Adrenal gland (tissue), 5 donors: ENCODE data around the gene TEN1.

Experiments used
- POLR2A ChIP-seq, 2 donors: fragments of 450-650 bp; IDR thresholded peaks; one replicate each; pipeline ENCODE4 v1.6.1; 2017; ENCODE audit warnings: antibody characterized with exemption in 2 of 2, mild to moderate bottlenecking in 2 of 2, moderate library complexity in 1 of 2
- TF ChIP-seq, protein P1 (sequence below), 6 experiments: fragments of 450-650 bp in 4 of 6; fragments of 200-600 bp in 2 of 6; sonication (generic) in 1 of 6; IDR thresholded peaks; 1 replicate in 5 of 6; 2 replicates in 1 of 6; pipeline versions ENCODE4 v1.5.1 to v1.8.0; 2016 to 2021; ENCODE audit warnings: antibody characterized with exemption in 6 of 6, mild to moderate bottlenecking in 2 of 6, moderate library complexity in 1 of 6
- donor health status: DM: no; HTN: no; CAD: no.

DNA sequence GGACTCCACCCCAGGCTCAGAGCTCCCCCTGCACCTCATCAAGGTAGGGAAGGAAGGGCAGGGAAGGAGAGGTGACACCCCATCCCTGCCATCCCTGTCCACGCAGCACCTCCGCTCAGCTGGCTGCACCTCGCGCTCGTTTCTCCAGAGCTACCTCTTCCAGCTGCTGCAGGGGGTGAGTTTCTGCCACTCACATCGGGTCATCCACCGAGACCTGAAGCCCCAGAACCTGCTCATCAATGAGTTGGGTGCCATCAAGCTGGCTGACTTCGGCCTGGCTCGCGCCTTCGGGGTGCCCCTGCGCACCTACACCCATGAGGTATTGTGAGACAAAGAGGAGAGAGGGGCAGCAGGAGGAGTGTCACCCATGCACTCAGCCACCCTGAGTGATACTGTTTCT lies 23.1 kb downstream of the TEN1 start:
- TF ChIP-seq, protein P1, sequence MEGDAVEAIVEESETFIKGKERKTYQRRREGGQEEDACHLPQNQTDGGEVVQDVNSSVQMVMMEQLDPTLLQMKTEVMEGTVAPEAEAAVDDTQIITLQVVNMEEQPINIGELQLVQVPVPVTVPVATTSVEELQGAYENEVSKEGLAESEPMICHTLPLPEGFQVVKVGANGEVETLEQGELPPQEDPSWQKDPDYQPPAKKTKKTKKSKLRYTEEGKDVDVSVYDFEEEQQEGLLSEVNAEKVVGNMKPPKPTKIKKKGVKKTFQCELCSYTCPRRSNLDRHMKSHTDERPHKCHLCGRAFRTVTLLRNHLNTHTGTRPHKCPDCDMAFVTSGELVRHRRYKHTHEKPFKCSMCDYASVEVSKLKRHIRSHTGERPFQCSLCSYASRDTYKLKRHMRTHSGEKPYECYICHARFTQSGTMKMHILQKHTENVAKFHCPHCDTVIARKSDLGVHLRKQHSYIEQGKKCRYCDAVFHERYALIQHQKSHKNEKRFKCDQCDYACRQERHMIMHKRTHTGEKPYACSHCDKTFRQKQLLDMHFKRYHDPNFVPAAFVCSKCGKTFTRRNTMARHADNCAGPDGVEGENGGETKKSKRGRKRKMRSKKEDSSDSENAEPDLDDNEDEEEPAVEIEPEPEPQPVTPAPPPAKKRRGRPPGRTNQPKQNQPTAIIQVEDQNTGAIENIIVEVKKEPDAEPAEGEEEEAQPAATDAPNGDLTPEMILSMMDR (IDR thresholded peaks at IDR 0.05): no peak
- TF ChIP-seq POLR2A (IDR thresholded peaks at IDR 0.05): no peak
